ENCODE measurements around the gene CLDN9.

CLDN9 gene

GRCh38 chr16:3056336-3057180, 43.8 kb downstream of the CLDN9 start (continued):
- no peak for TF ChIP-seq ZNF391 (tag by site-specific recombination; IDR thresholded peaks at IDR 0.05; ENCODE audit: borderline replicate concordance, low read depth)
- no peak for TF ChIP-seq ZNF280D (tag by site-specific recombination; IDR thresholded peaks at IDR 0.05)
- TF ChIP-seq GLI2 (tag by site-specific recombination; IDR thresholded peaks at IDR 0.05; ENCODE audit: borderline replicate concordance, low read depth) = no peak
- no peak for TF ChIP-seq ZNF514 (tag by site-specific recombination; IDR thresholded peaks at IDR 0.05)
- TF ChIP-seq ZNF521 (tag by site-specific recombination; IDR thresholded peaks at IDR 0.05) = no peak
- no peak for TF ChIP-seq ZNF37A (tag by site-specific recombination; IDR thresholded peaks at IDR 0.05)
- TF ChIP-seq ZNF48 (tag by site-specific recombination; IDR thresholded peaks at IDR 0.05) = no peak
- no peak for TF ChIP-seq SP2 (tag by site-specific recombination; IDR thresholded peaks at IDR 0.05)
- TF ChIP-seq ZNF654 (tag by site-specific recombination; IDR thresholded peaks at IDR 0.05; ENCODE audit: low read depth) = no peak

- ChIA-PET CTCF (interaction anchor here (0.6 to 5.3 kb wide), 5 partner anchors 25 to 70 kb away, joined by 3 to 54 read pairs (median 14); no protein-coding TSS in a partner anchor), POLR2A (interaction anchor here (1.2 kb wide), 1 partner anchor 400 kb away, joined by 3 read pairs; no protein-coding TSS in a partner anchor)
- peaks cover 3% of the 10 kb centered on the region for H3K4me1 ChIP-seq (ENCODE audit: control insufficient read depth, insufficient read depth, low read length)
- H3K9me3 ChIP-seq (ENCODE audit: control insufficient read depth, insufficient read depth, low read depth, low read length) = no peaks in the 10 kb centered on the region
- no peak overlapping the region for H3K4me3 ChIP-seq (ENCODE audit: low read depth, low read length)
- peaks cover 0 to 21% of the 10 kb centered on the region in 2 experiments; a peak in 2 of 3 replicates for H3K36me3 ChIP-seq (ENCODE audit: control insufficient read depth in 2 of 2, insufficient read depth in 1 of 2, low read length in 2 of 2)
- H3K27ac ChIP-seq (ENCODE audit: extremely low read depth, low read depth, low read length) = no peak overlapping the region
- TF ChIP-seq ZNF121 (tag by site-specific recombination; IDR thresholded peaks at IDR 0.05) (peak; percentile 80), ZNF76 (tag by site-specific recombination; IDR thresholded peaks at IDR 0.05; ENCODE audit: borderline replicate concordance, low read depth) (no peak), ZIC2 (tag by site-specific recombination; IDR thresholded peaks at IDR 0.05) (no peak), ZNF211 (tag by site-specific recombination; IDR thresholded peaks at IDR 0.05; ENCODE audit: low read depth) (no peak), PRDM2 (tag by site-specific recombination; IDR thresholded peaks at IDR 0.05; ENCODE audit: borderline replicate concordance) (no peak), INSM2 (tag by site-specific recombination; IDR thresholded peaks at IDR 0.05) (no peak), TSHZ1 (tag by site-specific recombination; IDR thresholded peaks at IDR 0.05; ENCODE audit: borderline replicate concordance) (no peak)
Measured at GRCh38 chr16:3057181-3058138, 44.7 kb downstream of the CLDN9 start.

Measured in HEK293 (cell line).